Measurements from ENCODE around the gene SLC24A4.

Gene SLC24A4

GRCh38 chr14:92472860-92473259 is 149.9 kb downstream of the SLC24A4 start:
- H3K4me3 ChIP-seq (ENCODE audit: low read depth, low read length): no peak overlapping the region
- no peak for DNase-seq
- no peak for TF ChIP-seq CTCF (IDR thresholded peaks at IDR 0.05; ENCODE audit: low read depth, low read length, missing control alignments)
- no peaks in the 10 kb centered on the region for H3K27me3 ChIP-seq (replicated peaks)
- peak overlapping the region; percentile 2 for H3K27ac ChIP-seq
- in situ Hi-C loops (cut with HindIII; ENCODE audit: low pct_ligation_motif_present, low sequenced_read_pairs): no loop called here
- no peaks in the 10 kb centered on the region for H3K36me3 ChIP-seq (replicated peaks)

DNA sequence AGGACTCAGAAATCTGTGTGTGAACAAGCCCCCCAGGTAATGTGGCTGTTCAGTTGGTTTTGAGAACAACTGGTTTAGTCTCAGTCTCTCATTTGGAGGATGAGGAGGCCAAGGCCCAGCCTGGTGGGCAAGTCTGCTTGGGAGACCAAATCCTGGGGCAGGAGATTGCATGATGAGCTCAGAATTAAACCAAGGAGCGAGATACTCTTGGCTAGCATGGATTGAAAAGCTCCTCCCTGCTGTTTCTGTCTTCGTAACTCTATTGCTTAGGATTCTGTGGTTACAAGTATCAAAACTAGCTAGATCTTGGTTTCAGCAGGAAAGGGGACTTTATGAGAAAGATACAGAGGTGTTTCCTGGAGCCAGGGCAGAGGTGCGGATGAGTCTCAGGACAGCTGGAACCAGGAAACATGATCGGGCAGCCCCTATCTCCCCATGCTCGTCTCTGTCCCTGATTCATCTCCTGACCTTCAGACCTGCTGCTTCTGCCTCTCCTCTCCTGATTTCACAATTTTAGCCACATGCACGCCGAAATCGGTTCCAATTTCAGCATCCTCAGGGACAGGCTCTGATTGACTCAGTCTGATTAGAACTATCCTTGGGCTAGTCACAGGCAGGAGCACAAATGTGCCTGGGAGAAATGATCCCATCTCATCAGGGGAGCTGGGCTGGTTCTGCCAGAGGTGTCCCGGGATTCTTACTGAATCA is 150.4 kb downstream of the SLC24A4 start:
- DNase-seq: peak; percentile 60
- H3K27ac ChIP-seq: peak overlapping the region; percentile 2
- no peak for TF ChIP-seq CTCF (IDR thresholded peaks at IDR 0.05; ENCODE audit: low read depth, low read length, missing control alignments)
- in situ Hi-C loops (cut with HindIII; ENCODE audit: low pct_ligation_motif_present, low sequenced_read_pairs): no loop called here
- H3K27me3 ChIP-seq (replicated peaks): no peaks in the 10 kb centered on the region
- H3K4me3 ChIP-seq (ENCODE audit: low read depth, low read length): no peak overlapping the region
- no peaks in the 10 kb centered on the region for H3K36me3 ChIP-seq (replicated peaks)

DNA sequence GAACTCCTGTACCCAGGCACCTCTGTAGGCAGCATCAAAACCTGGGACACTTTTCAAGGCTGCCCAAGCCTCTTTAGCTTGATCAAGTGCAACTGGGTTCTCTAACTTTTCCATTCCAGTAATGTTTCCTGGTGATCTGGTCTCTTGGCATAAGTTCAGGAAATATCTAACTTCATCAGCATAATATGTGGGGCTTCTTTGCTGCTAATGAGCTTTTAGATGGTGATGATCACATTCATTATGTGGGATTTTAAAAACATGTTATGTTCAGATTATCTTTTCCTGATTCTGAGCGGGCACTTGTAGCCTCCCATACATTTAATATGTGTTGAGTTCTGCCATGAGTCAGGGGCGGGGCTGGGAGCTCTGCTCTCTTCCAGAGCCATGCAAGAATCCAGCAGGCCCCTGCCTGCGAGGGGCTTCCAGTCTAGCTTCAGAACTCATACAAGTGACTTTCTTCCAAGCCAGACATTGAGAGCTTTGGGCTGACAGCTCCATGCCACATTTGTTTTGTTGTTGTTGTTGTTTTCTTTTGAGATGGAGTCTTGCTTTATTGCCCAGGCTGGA is 151.1 kb downstream of the SLC24A4 start:
- Histone ChIP-seq H3K27me3 (replicated peaks) (no peaks in the 10 kb centered on the region), H3K4me3 (ENCODE audit: low read depth, low read length) (no peak overlapping the region), H3K36me3 (replicated peaks) (no peaks in the 10 kb centered on the region), H3K27ac (no peak overlapping the region)
- no peak for DNase-seq
- in situ Hi-C loops (cut with HindIII; ENCODE audit: low pct_ligation_motif_present, low sequenced_read_pairs): no loop called here
- no peak for TF ChIP-seq CTCF (IDR thresholded peaks at IDR 0.05; ENCODE audit: low read depth, low read length, missing control alignments)

GRCh38 chr14:92475037-92475436 is 152.1 kb downstream of the SLC24A4 start:
- no peak for DNase-seq
- Histone ChIP-seq H3K4me3 (ENCODE audit: low read depth, low read length) (no peak overlapping the region), H3K27me3 (replicated peaks) (no peaks in the 10 kb centered on the region), H3K27ac (no peak overlapping the region), H3K36me3 (replicated peaks) (no peaks in the 10 kb centered on the region)
- no peak for TF ChIP-seq CTCF (IDR thresholded peaks at IDR 0.05; ENCODE audit: low read depth, low read length, missing control alignments)
- in situ Hi-C loops (cut with HindIII; ENCODE audit: low pct_ligation_motif_present, low sequenced_read_pairs): no loop called here

GRCh38 chr14:92475451-92476187 is 152.7 kb downstream of the SLC24A4 start:
- no peaks in the 10 kb centered on the region for H3K36me3 ChIP-seq (replicated peaks)
- no peak for TF ChIP-seq CTCF (IDR thresholded peaks at IDR 0.05; ENCODE audit: low read depth, low read length, missing control alignments)
- no peaks in the 10 kb centered on the region for H3K27me3 ChIP-seq (replicated peaks)
- H3K27ac ChIP-seq: no peak overlapping the region
- no peak overlapping the region for H3K4me3 ChIP-seq (ENCODE audit: low read depth, low read length)
- in situ Hi-C loops (cut with HindIII; ENCODE audit: low pct_ligation_motif_present, low sequenced_read_pairs): no loop called here
- no peak for DNase-seq

Data from brain microvascular endothelial cell (primary cell).